ENCODE results near the gene TRIO.

DNA sequence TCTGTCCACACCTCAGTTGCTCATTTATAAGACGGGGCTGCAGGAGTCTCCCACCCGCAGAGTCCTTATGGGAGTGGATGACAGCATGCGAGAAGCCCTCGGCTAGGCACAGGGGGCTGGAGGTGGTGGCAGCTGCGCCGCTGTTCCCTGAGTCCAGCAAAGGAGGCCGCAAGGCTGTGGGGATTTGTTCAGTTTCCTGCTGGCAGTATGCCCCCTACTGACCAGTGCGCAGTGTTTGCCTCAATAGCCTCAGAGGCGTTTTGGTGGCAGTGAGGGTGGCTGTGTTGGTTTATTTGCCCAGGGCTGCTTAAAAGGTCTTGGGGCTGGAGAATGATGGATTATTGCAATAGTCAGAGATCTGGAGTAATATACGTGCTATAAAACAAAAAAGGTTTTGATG lies 262.1 kb downstream of the TRIO start:
- TF ChIP-seq, protein P1, sequence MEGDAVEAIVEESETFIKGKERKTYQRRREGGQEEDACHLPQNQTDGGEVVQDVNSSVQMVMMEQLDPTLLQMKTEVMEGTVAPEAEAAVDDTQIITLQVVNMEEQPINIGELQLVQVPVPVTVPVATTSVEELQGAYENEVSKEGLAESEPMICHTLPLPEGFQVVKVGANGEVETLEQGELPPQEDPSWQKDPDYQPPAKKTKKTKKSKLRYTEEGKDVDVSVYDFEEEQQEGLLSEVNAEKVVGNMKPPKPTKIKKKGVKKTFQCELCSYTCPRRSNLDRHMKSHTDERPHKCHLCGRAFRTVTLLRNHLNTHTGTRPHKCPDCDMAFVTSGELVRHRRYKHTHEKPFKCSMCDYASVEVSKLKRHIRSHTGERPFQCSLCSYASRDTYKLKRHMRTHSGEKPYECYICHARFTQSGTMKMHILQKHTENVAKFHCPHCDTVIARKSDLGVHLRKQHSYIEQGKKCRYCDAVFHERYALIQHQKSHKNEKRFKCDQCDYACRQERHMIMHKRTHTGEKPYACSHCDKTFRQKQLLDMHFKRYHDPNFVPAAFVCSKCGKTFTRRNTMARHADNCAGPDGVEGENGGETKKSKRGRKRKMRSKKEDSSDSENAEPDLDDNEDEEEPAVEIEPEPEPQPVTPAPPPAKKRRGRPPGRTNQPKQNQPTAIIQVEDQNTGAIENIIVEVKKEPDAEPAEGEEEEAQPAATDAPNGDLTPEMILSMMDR (IDR thresholded peaks at IDR 0.05) = no peak
- TF ChIP-seq POLR2A (IDR thresholded peaks at IDR 0.05) = no peak
